CMK (cell line): Measurements from ENCODE around the gene HSPBAP1.
"Not testable (repeated sequence)": the region's sequence is repeated elsewhere in the genome, so short reads cannot be mapped to it uniquely, and the experiment has no call there.

Experiments used
- DNase-seq: peaks from one replicate; pipeline ENCODE4 v3.0.0-alpha.2; 2010; ENCODE audit warnings: low read depth

HSPBAP1 gene

GRCh38 chr3:122784436-122784835 lies 9.2 kb downstream of the HSPBAP1 start:
- DNase-seq, result no peak

GRCh38 chr3:122782804-122783203 lies 10.8 kb downstream of the HSPBAP1 start:
- no peak for DNase-seq

- no peak for DNase-seq
Observed at GRCh38 chr3:122777563-122777962, 16.1 kb downstream of the HSPBAP1 start.

- no peak for DNase-seq
Observed at GRCh38 chr3:122776675-122777468, 16.8 kb downstream of the HSPBAP1 start.

- DNase-seq, result no peak
Observed at GRCh38 chr3:122774564-122774963, 19.1 kb downstream of the HSPBAP1 start.

GRCh38 chr3:122773944-122774509 lies 19.6 kb downstream of the HSPBAP1 start:
- DNase-seq, result no peak

GRCh38 chr3:122772827-122773226 lies 20.8 kb downstream of the HSPBAP1 start:
- no peak for DNase-seq

- DNase-seq, result no peak
Observed at GRCh38 chr3:122770521-122771202, 23.0 kb downstream of the HSPBAP1 start.

GRCh38 chr3:122767540-122768372 lies 25.9 kb downstream of the HSPBAP1 start:
- no peak for DNase-seq

GRCh38 chr3:122766430-122766829 lies 27.2 kb downstream of the HSPBAP1 start:
- DNase-seq, result no peak

GRCh38 chr3:122760453-122761271 lies 33.0 kb downstream of the HSPBAP1 start:
- no peak for DNase-seq

GRCh38 chr3:122758877-122759560 lies 34.6 kb downstream of the HSPBAP1 start:
- no peak for DNase-seq

- DNase-seq, result no peak
Observed at GRCh38 chr3:122755491-122755890, 38.1 kb downstream of the HSPBAP1 start.

GRCh38 chr3:122754929-122755328 lies 38.7 kb downstream of the HSPBAP1 start:
- no peak for DNase-seq

- no peak for DNase-seq
Observed at GRCh38 chr3:122748347-122748746, 45.3 kb downstream of the HSPBAP1 start.

- DNase-seq, result not testable (repeated sequence)
Observed at GRCh38 chr3:122747295-122747694, 46.3 kb downstream of the HSPBAP1 start.

GRCh38 chr3:122745369-122746021 lies 48.1 kb downstream of the HSPBAP1 start:
- DNase-seq, result no peak

- DNase-seq, result no peak
Observed at GRCh38 chr3:122743581-122744120, 50.0 kb downstream of the HSPBAP1 start.

GRCh38 chr3:122742234-122742633 lies 51.4 kb downstream of the HSPBAP1 start:
- no peak for DNase-seq

GRCh38 chr3:122739172-122739571 lies 54.5 kb downstream of the HSPBAP1 start:
- DNase-seq, result no peak
